Measurements from ENCODE around the gene TTYH1.
"Not testable (repeated sequence)": the region's sequence is repeated elsewhere in the genome, so short reads cannot be mapped to it uniquely, and the experiment has no call there.

Gene TTYH1

GRCh38 chr19:54461613-54462012 is 46.3 kb downstream of the TTYH1 start:
- DNase-seq = no peak

- DNase-seq = no peak
These were observed 46.9 kb downstream of the TTYH1 start for GRCh38 chr19:54462047-54462654.

- peak; percentile 54 for DNase-seq
These were observed 47.6 kb downstream of the TTYH1 start for GRCh38 chr19:54462655-54463530.

- peak; percentile 89 for DNase-seq
These were observed 48.3 kb downstream of the TTYH1 start, which contains the start of gene LENG9 for GRCh38 chr19:54463531-54464043. Gene LENG9 (minus strand): TSS chr19:54463778. CDS start chr19:54463526, 252 bp downstream.

- peak; percentile 77 for DNase-seq
These were observed 48.9 kb downstream of the TTYH1 start for GRCh38 chr19:54464044-54464629.

- peak; percentile 49 for DNase-seq
These were observed 49.6 kb downstream of the TTYH1 start for GRCh38 chr19:54464630-54465425.

- no peak for DNase-seq
These were observed 50.3 kb downstream of the TTYH1 start for GRCh38 chr19:54465426-54466109.

- not testable (repeated sequence) for DNase-seq
These were observed 50.8 kb downstream of the TTYH1 start for GRCh38 chr19:54466110-54466480.

- no peak for DNase-seq
These were observed 54.3 kb downstream of the TTYH1 start for GRCh38 chr19:54469496-54469934.

- DNase-seq = no peak
These were observed 55.1 kb downstream of the TTYH1 start for GRCh38 chr19:54470276-54470887.

GRCh38 chr19:54470991-54471782 is 55.9 kb downstream of the TTYH1 start:
- no peak for DNase-seq

- DNase-seq = no peak
These were observed 58.0 kb downstream of the TTYH1 start, which contains the start of gene CDC42EP5 for GRCh38 chr19:54473071-54473891. Gene CDC42EP5 (minus strand): TSS chr19:54473296. CDS start chr19:54465547, 7,749 bp downstream.

- no peak for DNase-seq
These were observed 58.7 kb downstream of the TTYH1 start for GRCh38 chr19:54473892-54474372.

GRCh38 chr19:54475706-54476105 is 60.4 kb downstream of the TTYH1 start:
- no peak for DNase-seq

- no peak for DNase-seq
These were observed 62.4 kb downstream of the TTYH1 start for GRCh38 chr19:54477650-54478049.

GRCh38 chr19:54478677-54479266 is 63.5 kb downstream of the TTYH1 start:
- no peak for DNase-seq

GRCh38 chr19:54480051-54480450 is 64.8 kb downstream of the TTYH1 start:
- no peak for DNase-seq

GRCh38 chr19:54481326-54481930 is 66.2 kb downstream of the TTYH1 start:
- DNase-seq = peak; percentile 35

GRCh38 chr19:54482889-54483288 is 67.6 kb downstream of the TTYH1 start:
- DNase-seq = no peak
